Choroid plexus epithelial cell (primary cell): ENCODE data around the gene UBA7.
"Not testable (repeated sequence)": the region's sequence is repeated elsewhere in the genome, so short reads cannot be mapped to it uniquely, and the experiment has no call there.

ENCODE experiments used
- DNase-seq: peaks from one replicate; pipeline ENCODE4 v3.0.0-alpha.2; 2010; ENCODE audit warnings: low read depth
- H3K4me3 ChIP-seq: 2 replicates; pipeline ENCODE4 v1.5.1; 2011; ENCODE audit warnings: low read depth, mild to moderate bottlenecking, control low read depth, low read length, moderate library complexity
- CTCF ChIP-seq: conservative IDR thresholded peaks from 2 replicates; pipeline ENCODE4 v1.5.1; 2011; ENCODE audit warnings: low read depth, mild to moderate bottlenecking, control low read depth, inconsistent platforms, low read length, moderate library complexity

The UBA7 gene

GRCh38 chr3:49790626-49791411, 22.9 kb downstream of the UBA7 start:
- H3K4me3 ChIP-seq = no peak overlapping the region
- no peak for TF ChIP-seq CTCF
- no peak for DNase-seq

GRCh38 chr3:49788056-49788455, 25.7 kb downstream of the UBA7 start:
- no peak for TF ChIP-seq CTCF
- H3K4me3 ChIP-seq = no peak overlapping the region
- no peak for DNase-seq

GRCh38 chr3:49787536-49787935, 26.2 kb downstream of the UBA7 start:
- no peak for DNase-seq
- H3K4me3 ChIP-seq = no peak overlapping the region
- no peak for TF ChIP-seq CTCF

GRCh38 chr3:49787182-49787464, 26.6 kb downstream of the UBA7 start:
- no peak for TF ChIP-seq CTCF
- DNase-seq = no peak
- no peak overlapping the region for H3K4me3 ChIP-seq

GRCh38 chr3:49786357-49787181, 27.2 kb downstream of the UBA7 start, which contains the start of gene IP6K1:
TSS of gene IP6K1 (minus strand) at chr3:49786542. CDS start at chr3:49748040, 38,502 bp downstream.
- peak; percentile 100 for DNase-seq
- no peak for TF ChIP-seq CTCF
- H3K4me3 ChIP-seq = peak within 1 kb of the TSS; percentile 92

GRCh38 chr3:49785565-49786356, 28.0 kb downstream of the UBA7 start:
- no peak for TF ChIP-seq CTCF
- peak overlapping the region; percentile 92 for H3K4me3 ChIP-seq
- peak; percentile 53 for DNase-seq

- not testable (repeated sequence) for H3K4me3 ChIP-seq, DNase-seq
These were observed 31.5 kb downstream of the UBA7 start for GRCh38 chr3:49782277-49782676.
